Activated CD8-positive, alpha-beta T cell treated with anti-CD3 and anti-CD28 coated beads for 36 hours (primary cell): ENCODE data around the gene TSR1. TPM values are rescaled to one million over a fixed set of nuclear protein-coding genes. Genes with fewer than 3 reads are reported as not detected.

Experiments
- ATAC-seq: fragments of 200-7000 bp; cut with Tn5 transposase; one replicate; pipeline ENCODE4 v1.10.0; 2021; ENCODE audit warnings: mild to moderate bottlenecking, moderate library complexity
- CTCF ChIA-PET: fragments of 350-600 bp; sonication (Branson Sonifier 250); formaldehyde crosslinking; loops from one replicate; lab custom pipeline; 2021; ENCODE audit warnings: antibody characterized with exemption; lab: Charles Lee
- POLR2A ChIA-PET: fragments of 350-600 bp; sonication (Branson Sonifier 250); formaldehyde crosslinking; loops from one replicate; lab custom pipeline; 2021; ENCODE audit warnings: antibody characterized with exemption; lab: Charles Lee
- DNase-seq: peaks from one replicate; pipeline ENCODE4 v3.0.0-alpha.2; 2020
- H3K27ac Mint-ChIP-seq: one replicate; pipeline ENCODE4 v1.8.0; 2021; ENCODE audit warnings: mild to moderate bottlenecking, mixed read lengths
- H3K27me3 Mint-ChIP-seq: one replicate; pipeline ENCODE4 v1.8.0; 2021; ENCODE audit warnings: mixed read lengths
- H3K36me3 Mint-ChIP-seq: one replicate; pipeline ENCODE4 v1.8.0; 2021; ENCODE audit warnings: low read depth, mixed read lengths
- H3K4me1 Mint-ChIP-seq: one replicate; pipeline ENCODE4 v1.8.0; 2021; ENCODE audit warnings: low read depth, mixed read lengths
- H3K4me3 Mint-ChIP-seq: one replicate; pipeline ENCODE4 v1.8.0; 2021; ENCODE audit warnings: mild to moderate bottlenecking, moderate library complexity, mixed read lengths
- H3K9me3 Mint-ChIP-seq: one replicate; pipeline ENCODE4 v1.8.0; 2021; ENCODE audit warnings: mixed read lengths
- CTCF ChIP-seq: fragments of 200-600 bp; IDR thresholded peaks from one replicate; pipeline ENCODE4 v1.8.0; 2022; ENCODE audit warnings: antibody characterized with exemption, mild to moderate bottlenecking
- intact Hi-C: fragments of 100-400 bp; cut with micrococcal nuclease; formaldehyde crosslinking; loops from one replicate; pipeline ENCODE4 v1.10.0; 2022
- total RNA-seq, 2 experiments: library from RNA; stranded (reverse); gene quantifications; one replicate each; pipeline ENCODE4 v1.2.3, GENCODE V29; 2021

The TSR1 gene
- total RNA-seq, 2 experiments from 2014 or later = 75.8 to 79.4 TPM

- peaks cover 38% of the 10 kb centered on the region for H3K4me1 Mint-ChIP-seq
Observed at GRCh38 chr17:2302778-2303203, 33.5 kb downstream of the TSR1 start.

GRCh38 chr17:2299756-2300155, 36.5 kb downstream of the TSR1 start:
- ATAC-seq = no peak
- CTCF ChIA-PET = no interaction called here
- peaks cover 43% of the 10 kb centered on the region for H3K4me1 Mint-ChIP-seq

More at GRCh38 chr17:2302778-2303203, 33.5 kb downstream of the TSR1 start:
- no peak for ATAC-seq
- DNase-seq = no peak
- POLR2A ChIA-PET = interaction anchor here (0.7 to 1.7 kb wide), 16 partner anchors 7 to 251 kb away, joined by 3 to 8 read pairs (median 3); partner anchors contain the start of genes HIC1, SGSM2 and TSR1
- H3K27ac Mint-ChIP-seq = peak overlapping the region; percentile 83
- intact Hi-C loops = no loop called here
- peak overlapping the region; percentile 92 for H3K4me3 Mint-ChIP-seq
- no peak for TF ChIP-seq CTCF
- H3K9me3 Mint-ChIP-seq = no peaks in the 10 kb centered on the region
- peaks cover 27% of the 10 kb centered on the region for H3K36me3 Mint-ChIP-seq
- H3K27me3 Mint-ChIP-seq = no peaks in the 10 kb centered on the region
- CTCF ChIA-PET = interaction anchor here (1.0 to 2.5 kb wide), 6 partner anchors 13 to 248 kb away, joined by 3 to 11 read pairs (median 4); partner anchors contain the start of genes HIC1, SGSM2 and TSR1

GRCh38 chr17:2299136-2299535, 37.1 kb downstream of the TSR1 start:
- H3K36me3 Mint-ChIP-seq = peaks cover 46% of the 10 kb centered on the region
- POLR2A ChIA-PET = no interaction called here
- DNase-seq (no peak), ATAC-seq (no peak)
- H3K4me1 Mint-ChIP-seq = peaks cover 46% of the 10 kb centered on the region
- intact Hi-C loops = no loop called here
- no peak overlapping the region for H3K4me3 Mint-ChIP-seq
- no peak overlapping the region for H3K27ac Mint-ChIP-seq
- H3K9me3 Mint-ChIP-seq = no peaks in the 10 kb centered on the region
- CTCF ChIA-PET = no interaction called here
- H3K27me3 Mint-ChIP-seq = no peaks in the 10 kb centered on the region
- TF ChIP-seq CTCF = no peak

More at GRCh38 chr17:2299756-2300155, 36.5 kb downstream of the TSR1 start:
- Mint-ChIP-seq H3K4me3 (no peak overlapping the region), H3K27me3 (no peaks in the 10 kb centered on the region), H3K36me3 (peaks cover 42% of the 10 kb centered on the region), H3K27ac (no peak overlapping the region), H3K9me3 (no peaks in the 10 kb centered on the region)
- intact Hi-C loops = no loop called here
- TF ChIP-seq CTCF = no peak
- POLR2A ChIA-PET = no interaction called here
- no peak for DNase-seq

- no peak for TF ChIP-seq CTCF
- CTCF ChIA-PET = interaction anchor here (0.7 to 2.2 kb wide), 4 partner anchors 14 to 243 kb away, joined by 3 to 9 read pairs (median 6); partner anchors contain the start of gene HIC1
- no peak overlapping the region for H3K4me3 Mint-ChIP-seq
- DNase-seq (no peak), ATAC-seq (no peak)
- intact Hi-C loops = no loop called here
- peaks cover 55% of the 10 kb centered on the region for H3K36me3 Mint-ChIP-seq
- H3K27ac Mint-ChIP-seq = no peak overlapping the region
- H3K9me3 Mint-ChIP-seq = no peaks in the 10 kb centered on the region
- no peaks in the 10 kb centered on the region for H3K27me3 Mint-ChIP-seq
- POLR2A ChIA-PET = interaction anchor here (1.4 to 2.1 kb wide), 2 partner anchors 14 to 34 kb away, joined by 4 to 6 read pairs; no protein-coding TSS in a partner anchor
- H3K4me1 Mint-ChIP-seq = peaks cover 51% of the 10 kb centered on the region
Observed at GRCh38 chr17:2297023-2297422, 39.2 kb downstream of the TSR1 start.

GRCh38 chr17:2295575-2295974, 40.7 kb downstream of the TSR1 start:
- peak overlapping the region; percentile 54 for H3K27ac Mint-ChIP-seq
- intact Hi-C loops = no loop called here
- H3K4me1 Mint-ChIP-seq = peaks cover 47% of the 10 kb centered on the region
- ChIA-PET CTCF (interaction anchor here (2.2 kb wide), 2 partner anchors 51 to 241 kb away, joined by 8 to 9 read pairs; partner anchors contain the start of gene HIC1), POLR2A (interaction anchor here (1.0 to 2.0 kb wide), 5 partner anchors 8 to 272 kb away, joined by 3 to 5 read pairs (median 3); no protein-coding TSS in a partner anchor)
- TF ChIP-seq CTCF = no peak
- no peaks in the 10 kb centered on the region for H3K27me3 Mint-ChIP-seq
- ATAC-seq (peak; percentile 90), DNase-seq (peak; percentile 35)
- no peak overlapping the region for H3K4me3 Mint-ChIP-seq
- H3K9me3 Mint-ChIP-seq = no peaks in the 10 kb centered on the region
- peaks cover 62% of the 10 kb centered on the region for H3K36me3 Mint-ChIP-seq
